Fibroblast of skin of back (primary cell): ENCODE results near the gene ETNK2.

ENCODE experiments used
- DNase-seq: peaks from one replicate; pipeline ENCODE4 v3.0.0-alpha.2; 2013

ETNK2 gene

DNA sequence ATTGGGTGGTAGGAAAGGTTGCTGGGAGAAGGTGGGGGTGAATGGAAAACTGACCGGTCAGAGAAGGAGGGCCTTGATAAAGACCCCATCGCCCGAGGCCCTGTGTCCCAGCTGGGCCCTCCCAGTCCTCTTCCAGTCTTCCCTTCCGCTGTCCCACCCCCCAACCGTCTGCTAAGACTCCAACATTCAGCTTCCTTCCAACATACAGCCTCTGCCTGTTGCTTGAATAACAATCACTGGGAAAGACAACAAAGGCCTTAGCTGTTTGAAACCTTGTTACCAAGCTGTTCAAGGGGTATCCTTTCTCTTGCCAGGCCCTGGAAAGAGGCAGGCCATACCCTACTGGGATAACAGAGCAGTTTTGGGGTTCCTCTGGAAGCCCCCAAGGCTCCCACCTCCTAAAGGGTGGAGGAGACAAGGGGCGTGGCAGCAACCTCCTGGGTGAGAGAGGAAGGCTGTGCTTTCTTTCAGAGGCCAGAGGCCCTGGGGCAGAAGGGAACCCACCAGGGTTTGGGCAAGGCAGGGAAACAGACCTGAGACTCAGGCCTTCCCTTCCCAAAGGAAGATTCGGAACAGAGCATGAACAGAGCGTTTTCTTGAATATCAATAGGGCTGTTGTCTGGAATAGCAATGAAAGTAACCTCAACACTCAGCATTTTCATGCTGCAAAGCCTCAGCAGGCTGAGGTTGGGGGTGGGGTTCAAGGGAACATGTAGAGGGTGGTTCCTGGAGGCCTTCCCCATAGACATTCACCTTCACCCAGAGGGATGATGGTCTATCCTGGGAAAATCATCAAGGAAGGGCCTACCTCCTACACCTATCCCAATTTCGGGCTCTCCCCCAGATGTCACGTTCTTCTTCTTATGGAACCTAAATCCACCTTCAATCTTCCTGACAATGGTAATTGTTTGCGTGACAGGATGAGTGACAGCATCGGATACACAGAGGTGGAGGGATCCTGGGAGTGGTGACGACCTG lies 4.1 kb downstream of the ETNK2 start:
- DNase-seq: no peak

DNA sequence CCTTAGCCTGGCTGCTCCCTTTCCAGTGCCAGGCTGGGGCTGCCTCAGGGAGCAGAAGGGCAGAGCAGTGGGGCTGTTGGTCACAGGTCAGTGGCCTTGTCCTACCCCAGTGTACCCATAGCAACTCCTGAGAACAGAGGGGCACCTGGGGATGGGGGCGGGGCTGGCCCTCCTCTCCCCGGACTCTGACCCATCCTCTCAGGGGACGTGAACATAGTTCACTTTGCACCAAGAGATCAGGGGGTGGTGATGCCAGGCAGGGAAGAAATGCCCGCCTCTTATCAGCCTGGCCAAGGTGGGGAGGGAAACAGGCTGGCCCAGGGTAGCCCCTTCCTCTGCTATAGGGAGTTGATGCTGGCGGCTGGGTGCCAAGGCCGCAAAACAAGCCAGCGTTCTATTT lies 4.9 kb downstream of the ETNK2 start:
- DNase-seq: no peak

DNA sequence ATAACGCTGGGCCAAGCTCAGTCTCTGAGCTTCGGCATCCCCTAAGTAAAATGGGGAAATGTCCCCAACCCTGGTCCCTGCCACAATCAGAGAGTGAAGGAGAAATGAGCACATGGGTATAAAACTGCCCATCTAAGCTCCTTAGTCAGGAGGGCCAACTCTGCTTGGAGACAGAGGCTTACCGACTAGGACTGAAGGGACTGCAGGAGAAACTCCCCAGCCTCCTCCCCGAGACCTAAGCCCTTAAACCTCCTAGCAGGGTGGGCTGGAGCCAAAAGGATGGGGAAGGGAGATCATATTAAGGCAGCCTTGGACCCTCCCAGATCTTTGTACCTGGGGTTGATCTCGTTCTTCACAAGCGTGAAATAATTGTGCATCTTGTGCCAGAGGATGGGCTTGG lies 5.5 kb downstream of the ETNK2 start:
- no peak for DNase-seq

DNA sequence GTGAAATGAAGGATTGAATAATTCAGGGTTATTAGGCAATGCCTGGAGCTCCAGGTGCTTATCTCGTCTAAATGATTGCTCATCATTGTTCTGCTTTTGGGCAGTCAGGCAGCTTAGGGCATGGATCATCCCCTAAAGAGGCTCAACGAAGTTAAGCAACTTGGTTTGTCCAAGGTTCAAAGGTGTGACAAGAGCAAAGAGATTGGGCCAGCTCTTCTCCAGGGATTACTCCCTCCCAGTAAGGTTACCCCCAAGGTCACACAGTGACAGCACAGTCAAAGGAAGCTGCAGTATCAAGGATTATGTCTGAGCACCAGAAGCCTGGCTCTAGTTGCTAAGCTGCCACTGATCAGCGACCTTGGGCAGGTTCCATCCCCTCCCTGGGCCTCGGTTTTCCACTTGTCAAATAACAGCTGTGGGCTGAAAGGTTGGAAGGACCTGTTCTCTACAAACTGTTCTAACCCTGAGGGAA lies 6.8 kb downstream of the ETNK2 start:
- DNase-seq: no peak

DNA sequence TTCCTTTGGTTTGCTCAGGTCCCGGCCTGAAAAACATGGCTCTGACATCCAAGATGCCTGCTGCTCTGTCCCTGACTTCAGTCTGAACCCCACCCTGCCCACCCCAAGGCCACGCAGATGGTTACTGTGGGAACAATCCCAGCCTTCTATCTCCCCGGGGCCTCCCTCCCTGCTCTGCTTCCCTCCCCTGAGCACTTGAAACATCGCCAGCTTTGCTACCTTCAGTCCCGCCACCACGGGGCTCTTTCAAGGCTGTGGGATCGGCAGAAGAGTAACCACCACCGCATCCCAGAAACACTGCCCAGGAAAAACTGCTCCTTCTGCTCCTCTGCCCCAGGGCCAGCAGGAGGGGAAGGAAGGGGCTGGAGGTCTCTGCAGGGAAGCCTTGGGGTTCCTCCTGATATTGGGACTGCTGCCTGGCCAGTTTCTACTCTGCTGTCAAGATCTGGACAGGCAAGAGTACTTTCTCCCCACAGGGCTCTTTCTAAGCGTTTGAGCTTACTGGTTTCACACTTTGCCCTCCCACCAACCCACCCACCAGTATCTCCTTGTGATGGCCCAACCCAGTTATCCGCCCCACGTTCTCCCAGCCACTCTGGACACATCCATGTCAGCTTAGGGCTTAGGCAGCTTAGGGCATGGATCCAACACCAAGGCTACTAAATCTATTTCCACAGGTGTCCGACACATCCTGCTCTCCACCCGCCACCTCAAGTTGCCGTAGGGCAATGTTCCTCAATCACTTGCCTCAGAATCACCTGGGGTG lies 8.4 kb downstream of the ETNK2 start:
- DNase-seq: no peak

DNA sequence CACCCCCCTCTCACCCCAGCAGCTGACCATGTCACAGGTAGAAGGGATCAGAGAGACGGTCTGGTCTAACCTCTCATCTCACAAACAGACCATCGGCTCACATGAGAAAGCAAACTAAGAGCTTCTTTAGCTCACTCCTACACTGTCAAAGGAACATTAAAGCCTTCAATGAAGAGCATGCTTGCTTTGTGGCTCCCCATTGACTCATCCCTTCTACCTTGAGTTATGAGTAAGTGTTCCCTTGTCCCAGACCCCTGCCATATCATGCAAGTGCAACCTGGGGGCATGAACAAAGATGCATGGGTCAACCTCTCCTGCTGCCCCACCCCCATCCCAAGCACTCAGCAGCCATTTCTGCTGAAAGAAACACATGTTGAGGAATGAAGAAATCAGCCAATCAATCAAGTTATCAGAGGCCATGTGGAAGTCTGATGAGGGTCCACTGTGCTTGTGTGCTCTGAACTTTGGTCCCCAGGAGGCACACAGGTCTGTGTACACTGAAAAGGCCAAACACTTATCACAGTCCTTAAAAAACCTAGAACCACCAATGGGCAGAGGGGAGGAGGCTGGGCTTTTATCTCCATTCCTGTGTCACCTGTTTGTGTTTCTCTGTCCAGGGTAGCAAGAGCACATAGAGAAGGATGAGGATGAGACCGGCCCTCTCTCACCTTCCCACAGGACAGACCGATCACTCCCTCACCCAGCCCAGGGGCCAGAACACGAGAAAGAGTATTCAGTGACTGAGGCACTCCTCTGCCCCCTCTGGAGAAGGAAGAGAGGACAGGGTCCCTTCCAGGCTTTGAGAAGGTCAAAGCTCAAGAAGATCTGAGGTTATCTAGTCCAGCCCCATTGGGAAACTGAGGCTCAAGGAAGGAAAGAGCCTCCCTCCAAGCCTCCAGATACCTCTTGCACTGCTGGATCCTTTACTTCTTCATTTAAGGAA lies 9.5 kb downstream of the ETNK2 start:
- no peak for DNase-seq

DNA sequence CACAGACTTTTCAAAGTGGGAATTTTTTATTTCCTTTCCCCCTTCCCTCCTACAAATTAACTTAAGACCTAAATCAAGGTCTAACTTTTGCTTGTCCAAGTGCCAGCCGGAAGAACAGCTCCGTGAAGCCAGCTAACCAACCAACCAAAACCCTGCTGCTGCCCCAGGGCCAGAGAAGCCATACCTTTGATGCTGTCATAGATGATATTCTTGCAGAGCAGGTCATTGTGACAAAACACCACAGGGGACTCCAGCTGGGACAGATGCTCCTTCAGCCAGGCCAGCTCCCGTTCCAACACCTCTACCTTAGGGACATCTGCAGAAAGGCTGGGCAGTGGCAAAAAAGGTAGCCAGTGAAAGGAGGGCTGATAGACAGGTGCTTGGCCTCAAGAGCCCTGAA lies 10.7 kb downstream of the ETNK2 start:
- no peak for DNase-seq

DNA sequence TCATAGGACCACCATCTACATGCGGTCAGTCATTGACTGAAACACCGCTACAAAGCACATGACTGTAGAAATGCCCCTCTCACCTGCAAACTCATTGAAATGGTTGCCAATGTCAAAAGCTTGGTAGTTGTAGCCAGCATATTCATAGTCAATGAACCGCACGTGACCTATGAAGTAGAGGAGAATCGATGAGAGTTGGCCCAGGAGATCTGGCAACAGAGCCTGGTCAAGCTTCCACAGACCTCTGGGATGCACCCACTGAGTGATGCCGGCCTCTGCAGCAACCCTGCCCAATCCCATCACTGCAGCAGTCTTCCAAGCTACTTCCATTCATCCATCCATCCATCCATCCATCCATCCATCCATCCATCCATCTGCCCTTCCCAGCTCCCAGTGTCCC lies 11.9 kb downstream of the ETNK2 start:
- DNase-seq: no peak

DNA sequence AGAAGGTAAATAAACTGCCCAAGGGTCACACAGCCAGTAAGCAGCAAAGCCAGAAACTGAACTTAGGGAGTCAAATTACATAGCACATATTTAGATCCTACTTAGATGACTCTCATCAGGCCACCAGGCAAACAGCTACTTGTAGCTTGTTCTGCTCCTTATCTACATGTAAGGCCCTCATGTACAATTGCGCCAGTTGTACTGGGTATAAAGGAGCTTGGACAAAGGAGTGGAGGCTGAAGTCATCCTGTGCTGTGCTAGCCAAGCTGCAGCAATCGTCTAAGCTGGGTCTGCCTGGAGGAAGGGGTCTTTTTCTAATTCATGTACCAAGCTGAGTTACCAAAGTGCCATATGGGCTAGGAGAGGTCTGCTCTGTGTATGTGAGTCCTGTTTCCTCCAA lies 12.8 kb downstream of the ETNK2 start:
- DNase-seq: no peak

DNA sequence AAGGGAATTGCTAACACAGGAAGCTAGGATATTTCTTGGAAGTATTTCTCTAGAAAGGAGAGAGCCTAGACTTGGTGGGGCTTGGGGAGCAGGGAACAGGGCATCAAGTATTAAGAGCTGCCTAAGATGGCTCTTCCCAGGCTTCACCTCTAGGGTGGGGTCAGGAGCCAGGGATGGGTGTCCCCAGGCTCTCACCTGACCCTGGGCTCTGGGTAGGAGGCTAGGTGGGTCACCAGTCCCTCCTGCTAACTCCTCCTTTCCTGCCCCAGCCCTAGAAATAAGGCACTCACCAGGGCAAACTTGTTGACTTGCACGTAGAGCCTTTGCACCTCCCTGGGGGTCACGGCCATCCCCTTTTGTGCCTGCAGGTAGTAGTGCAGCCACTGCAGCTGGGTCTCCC lies 15.0 kb downstream of the ETNK2 start:
- no peak for DNase-seq

DNA sequence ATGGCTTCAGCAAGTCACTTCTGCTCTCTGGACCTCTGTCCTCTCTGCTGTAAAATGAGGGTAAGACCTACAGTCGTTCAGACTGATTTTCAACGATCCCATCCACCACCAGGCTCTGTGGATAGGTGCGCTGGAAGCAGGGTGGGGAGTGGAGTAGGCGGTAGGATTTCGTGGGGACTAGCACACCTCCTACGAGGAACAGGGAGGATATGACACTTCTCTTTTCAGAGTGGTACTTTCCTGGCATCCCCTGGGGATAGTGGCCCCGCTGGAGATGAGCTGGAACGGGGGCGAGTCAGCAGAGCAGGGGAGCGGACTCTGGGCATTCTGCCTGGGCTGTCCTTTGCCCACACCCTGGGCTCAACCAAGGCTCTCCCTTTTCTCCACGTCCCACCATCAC lies 17.7 kb downstream of the ETNK2 start:
- peak; percentile 32 for DNase-seq

DNA sequence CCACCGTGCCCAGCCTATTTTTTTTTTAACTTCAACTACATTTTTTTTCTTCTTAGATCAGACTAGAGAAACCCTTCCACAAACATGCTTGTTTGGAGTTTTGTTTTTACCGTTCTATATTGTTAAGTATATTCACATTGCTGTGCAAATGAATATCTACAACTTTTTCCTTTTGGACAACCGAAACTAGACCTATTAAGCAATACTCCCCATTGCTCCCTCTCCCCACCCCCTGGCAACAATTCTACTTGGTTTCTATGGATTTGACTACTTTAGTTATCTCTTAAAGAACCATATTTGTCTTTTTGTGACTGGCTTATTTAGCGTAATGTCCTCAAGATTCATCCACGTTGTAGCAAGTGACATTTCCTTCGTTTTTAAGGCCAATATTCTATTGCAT lies 19.1 kb downstream of the ETNK2 start:
- DNase-seq: no peak

DNA sequence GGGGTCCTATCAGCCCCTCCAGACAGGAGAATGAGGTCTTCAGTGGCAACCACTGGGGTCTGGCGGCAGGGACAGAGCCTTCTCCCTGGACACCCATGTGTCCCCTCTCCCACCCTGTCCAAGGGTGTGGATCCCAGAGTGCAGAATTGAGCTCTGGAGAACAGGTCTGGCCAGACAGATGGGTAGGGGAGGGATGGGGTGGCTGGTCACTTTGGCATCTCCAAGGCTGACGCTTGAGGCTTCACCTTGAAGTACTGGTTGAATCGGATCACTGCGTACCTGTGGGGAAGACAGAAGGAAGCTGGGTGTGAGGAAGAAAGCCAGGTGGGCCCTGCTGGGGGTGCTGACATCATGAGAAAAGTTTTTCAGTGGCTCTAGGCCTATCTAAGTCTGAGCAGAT lies 19.9 kb downstream of the ETNK2 start:
- DNase-seq: no peak

DNA sequence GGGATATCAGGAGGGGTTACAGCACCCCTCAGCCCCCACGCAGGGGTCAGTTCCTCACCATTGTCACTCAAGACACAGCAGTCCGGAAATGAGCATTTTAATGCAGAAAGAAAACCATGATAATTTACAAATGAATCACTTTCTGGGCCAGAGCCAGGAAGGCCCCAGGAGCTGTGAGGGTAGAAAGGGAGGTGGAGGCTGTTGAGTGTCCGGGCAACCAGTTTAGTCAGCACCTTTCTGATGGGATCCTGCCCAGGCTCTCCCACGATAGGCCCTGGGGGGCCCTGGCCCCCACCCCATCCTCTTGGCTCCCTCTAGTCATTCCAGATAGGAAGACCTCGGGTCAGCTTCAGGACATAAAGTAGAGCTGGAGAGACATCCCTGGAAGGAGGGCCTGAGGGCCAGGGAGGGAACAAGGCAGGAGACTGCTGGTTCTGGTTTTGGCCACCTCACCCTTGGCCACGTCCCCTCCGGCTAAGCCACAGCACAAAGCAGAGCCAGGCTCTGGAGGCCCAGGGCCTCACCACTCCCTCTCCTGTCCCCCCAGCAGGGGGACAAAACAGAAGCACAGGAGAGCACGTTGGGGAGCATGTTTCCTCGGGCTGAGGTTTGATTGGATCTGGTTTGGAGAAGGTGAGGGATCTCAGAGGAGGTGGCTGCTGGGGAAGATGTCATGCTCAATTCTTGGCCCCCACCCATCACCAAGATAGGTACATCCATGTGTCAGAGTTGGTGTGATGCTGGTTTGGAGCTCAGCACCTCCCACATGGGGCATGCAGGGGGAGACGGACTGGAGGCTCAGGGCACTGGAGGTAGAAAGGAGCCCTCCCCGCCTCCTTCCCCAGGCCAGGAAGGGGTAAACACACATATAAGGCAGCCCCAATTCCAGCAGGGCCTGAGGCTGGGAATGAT lies 20.6 kb downstream of the ETNK2 start:
- peak; percentile 92 for DNase-seq

DNA sequence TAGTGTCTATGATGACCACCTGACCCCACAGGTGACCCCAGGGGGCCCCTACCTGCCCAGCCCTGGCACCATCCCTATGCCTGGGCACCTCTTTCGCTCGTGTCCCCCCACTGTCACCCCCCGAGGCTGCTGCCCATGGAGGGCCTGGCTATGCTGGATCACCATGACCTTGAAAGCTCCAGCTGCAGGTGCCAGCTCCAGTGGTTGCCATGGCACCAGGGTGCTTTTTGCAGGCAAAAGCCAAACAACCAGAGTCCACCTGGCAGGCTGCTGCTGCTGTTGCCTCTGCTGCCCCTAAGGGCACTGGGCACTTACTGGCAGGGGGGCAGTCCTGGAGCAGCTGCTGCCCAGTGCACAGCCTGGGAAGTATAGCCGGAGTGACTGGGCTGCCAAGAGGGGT lies 21.7 kb downstream of the ETNK2 start:
- no peak for DNase-seq

DNA sequence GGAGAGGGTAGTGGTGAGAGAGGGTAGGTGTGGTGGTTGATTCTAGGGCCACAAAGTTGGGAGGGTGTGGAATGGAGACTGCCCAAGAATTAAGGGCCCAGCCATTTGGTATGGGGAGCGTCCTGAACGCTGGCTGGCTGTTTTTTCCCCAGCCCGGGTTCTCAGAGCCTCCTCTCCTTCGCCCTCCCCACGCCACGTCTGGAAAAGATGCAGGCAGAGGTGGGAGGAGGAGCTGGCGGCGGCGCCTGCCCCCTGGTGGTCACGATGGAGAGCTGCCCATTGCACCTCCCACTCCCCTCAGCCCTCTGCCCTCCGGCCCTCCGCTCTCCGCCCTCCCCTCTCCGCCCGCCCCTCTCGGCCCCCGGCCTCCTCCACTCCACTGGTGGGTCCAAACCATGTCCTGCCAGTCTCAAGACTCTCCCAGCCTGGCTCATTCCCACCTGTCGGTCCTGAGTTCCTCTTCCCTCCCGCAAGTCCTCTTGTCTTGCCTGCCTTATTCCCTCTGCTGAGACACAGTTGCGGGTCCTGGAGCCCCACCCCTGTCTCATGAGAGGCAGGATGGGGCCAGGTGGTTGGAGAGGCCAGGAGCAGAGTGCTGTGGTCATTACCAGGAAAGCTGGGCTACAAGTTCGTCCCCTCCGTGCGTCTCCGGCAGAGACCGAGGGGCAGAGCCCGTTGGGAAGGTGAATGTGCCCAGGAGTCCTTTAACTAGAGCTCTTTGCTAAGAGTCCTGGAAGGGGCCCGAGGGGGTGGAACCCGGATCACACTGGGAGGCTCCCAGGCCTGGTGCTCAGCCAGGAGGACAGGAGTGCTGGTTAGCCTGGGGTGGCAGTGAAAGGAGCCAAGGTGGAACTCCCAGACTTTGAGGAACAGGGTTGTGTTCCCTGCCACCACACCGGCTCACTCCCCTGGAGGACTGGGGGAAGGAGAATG lies 22.6 kb downstream of the ETNK2 start:
- peak; percentile 71 for DNase-seq

DNA sequence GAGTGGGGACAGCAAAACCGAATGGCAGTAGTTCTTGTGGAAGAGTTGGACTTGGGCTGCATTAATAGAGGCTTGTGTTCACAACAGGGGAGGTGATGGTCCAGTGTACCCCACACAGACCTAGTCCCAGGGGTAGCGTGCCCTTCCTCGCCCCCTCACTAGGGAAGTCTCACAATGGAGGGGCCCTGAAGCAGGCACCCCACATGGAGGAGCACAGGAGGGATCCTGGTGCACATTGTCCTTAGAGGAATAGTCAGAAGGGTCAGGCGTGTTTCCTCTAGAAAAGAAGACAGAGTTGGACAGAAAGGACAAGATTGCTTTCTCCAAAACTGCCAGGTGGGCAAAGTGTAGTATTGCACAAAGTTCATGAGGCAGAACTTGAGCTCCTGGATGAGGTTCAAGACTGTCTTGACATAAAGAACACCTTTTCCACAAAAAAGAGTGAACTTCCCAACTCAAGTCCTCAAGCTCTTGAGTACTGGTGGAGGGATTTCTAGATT lies 23.3 kb downstream of the ETNK2 start:
- DNase-seq: no peak

DNA sequence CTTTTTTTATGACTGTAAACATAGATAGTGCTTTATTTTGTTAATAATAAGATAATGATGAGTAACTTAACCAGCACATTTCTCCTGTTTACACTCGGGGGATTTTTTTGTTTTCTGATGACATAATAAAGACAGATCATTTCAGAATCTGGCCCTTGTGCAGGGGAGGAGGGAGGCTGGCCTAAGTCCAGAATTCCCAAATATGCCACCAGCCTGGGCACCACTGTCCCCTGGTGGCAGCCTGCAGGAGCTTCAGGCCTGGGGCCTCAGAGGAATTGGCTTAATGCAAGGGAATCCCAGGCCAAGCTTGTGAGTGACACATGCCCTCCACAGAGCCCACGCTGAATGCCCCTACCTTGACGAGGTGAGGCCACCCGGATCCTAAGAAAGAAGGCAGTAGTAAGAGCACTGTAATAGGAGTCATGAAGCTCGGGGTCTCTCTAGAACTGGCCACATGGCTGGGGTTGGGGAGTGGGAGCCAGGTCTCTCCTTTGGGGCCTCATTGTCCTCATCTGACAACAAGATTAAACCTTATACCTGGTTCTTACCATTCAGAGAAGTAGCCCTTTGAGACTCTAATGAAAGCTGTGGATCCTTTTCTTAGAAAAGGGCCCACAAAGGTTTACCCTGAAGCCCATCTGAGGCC lies 24.1 kb downstream of the ETNK2 start:
- peak; percentile 85 for DNase-seq

DNA sequence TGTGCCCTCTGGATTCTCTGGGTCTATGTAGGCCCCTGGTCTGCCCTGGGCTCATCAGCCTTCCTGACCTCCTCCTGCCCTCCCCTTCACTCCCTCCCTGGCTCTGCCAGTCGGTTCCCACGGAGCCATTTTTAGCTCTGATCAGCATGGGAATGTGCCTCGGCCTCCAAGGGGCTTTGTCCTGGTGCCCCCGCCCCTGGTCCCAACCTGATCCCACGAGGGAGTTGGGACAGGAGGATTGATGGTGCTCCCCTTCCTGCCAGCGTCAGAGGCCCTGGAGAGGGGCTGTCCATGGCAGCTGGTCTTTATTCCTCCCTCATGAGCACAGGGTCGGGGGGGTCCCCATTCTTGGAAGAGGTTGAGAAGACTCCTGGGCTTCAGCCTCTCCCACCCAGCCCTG lies 24.9 kb downstream of the ETNK2 start:
- no peak for DNase-seq

DNA sequence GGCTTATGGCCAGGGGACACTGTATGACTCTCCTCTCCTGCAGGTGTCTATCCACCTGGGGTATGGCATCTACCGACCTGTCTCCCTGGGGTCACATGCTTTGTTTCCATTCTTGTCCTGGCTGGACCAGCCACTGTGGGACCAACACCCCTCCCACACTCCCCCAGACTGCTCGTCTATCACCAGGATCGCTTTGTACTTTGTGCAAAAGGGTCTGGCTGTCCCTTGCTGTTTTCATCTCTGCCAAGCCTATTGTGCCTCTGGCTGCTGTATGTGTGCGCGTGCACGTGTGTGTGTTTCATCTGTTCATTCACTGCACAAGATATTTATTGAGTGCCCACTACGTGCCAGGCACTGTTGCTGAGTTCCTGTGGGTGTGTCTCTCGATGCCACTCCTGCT lies 25.5 kb downstream of the ETNK2 start:
- no peak for DNase-seq
